GM19468 (cell line): Measurements from ENCODE around the gene BCO1.

ENCODE experiments used
- ATAC-seq: cut with Tn5 transposase; IDR thresholded peaks from one replicate; pipeline ENCODE4 v1.9.1; 2021; ENCODE audit warnings: mild to moderate bottlenecking, moderate library complexity, moderate number of reproducible peaks; ENCODE audit not compliant: unreplicated experiment; ENCODE audit errors: extremely low read depth

The BCO1 gene

GRCh38 chr16:81273223-81273950 lies 34.9 kb downstream of the BCO1 start:
- no peak for ATAC-seq

- no peak for ATAC-seq
Observed at GRCh38 chr16:81275064-81275532, 36.6 kb downstream of the BCO1 start.

- ATAC-seq: no peak
Observed at GRCh38 chr16:81275795-81276194, 37.3 kb downstream of the BCO1 start.

- ATAC-seq: no peak
Observed at GRCh38 chr16:81276323-81276722, 37.8 kb downstream of the BCO1 start.

GRCh38 chr16:81277541-81278080 lies 39.1 kb downstream of the BCO1 start:
- ATAC-seq: no peak

- ATAC-seq: no peak
Observed at GRCh38 chr16:81278526-81278925, 40.0 kb downstream of the BCO1 start.

- ATAC-seq: no peak
Observed at GRCh38 chr16:81279392-81279791, 40.9 kb downstream of the BCO1 start.

GRCh38 chr16:81280393-81280792 lies 41.9 kb downstream of the BCO1 start:
- no peak for ATAC-seq

GRCh38 chr16:81283044-81283443 lies 44.6 kb downstream of the BCO1 start:
- ATAC-seq: no peak

- ATAC-seq: no peak
Observed at GRCh38 chr16:81284995-81285600, 46.6 kb downstream of the BCO1 start.

- no peak for ATAC-seq
Observed at GRCh38 chr16:81286190-81286589, 47.7 kb downstream of the BCO1 start.

GRCh38 chr16:81291117-81291516 lies 52.6 kb downstream of the BCO1 start:
- no peak for ATAC-seq

- no peak for ATAC-seq
Observed at GRCh38 chr16:81292936-81293335, 54.4 kb downstream of the BCO1 start.

- ATAC-seq: no peak
Observed at GRCh38 chr16:81293909-81294802, 55.7 kb downstream of the BCO1 start.

GRCh38 chr16:81296631-81297030 lies 58.1 kb downstream of the BCO1 start:
- ATAC-seq: no peak

- no peak for ATAC-seq
Observed at GRCh38 chr16:81307770-81308169, 69.3 kb downstream of the BCO1 start.

GRCh38 chr16:81310045-81310644 lies 71.7 kb downstream of the BCO1 start:
- no peak for ATAC-seq

GRCh38 chr16:81311762-81312161 lies 73.3 kb downstream of the BCO1 start:
- no peak for ATAC-seq

- no peak for ATAC-seq
Observed at GRCh38 chr16:81313701-81314602, 75.5 kb downstream of the BCO1 start.
